Osteocyte (in vitro differentiated cells): ENCODE results near the gene TGOLN2. TPM values are rescaled to one million over a fixed set of nuclear protein-coding genes. Genes with fewer than 3 reads are reported as not detected.

Source experiments
- DNase-seq: peaks from one replicate; pipeline ENCODE4 v3.0.0; 2021; ENCODE audit warnings: mixed read lengths; ENCODE audit not compliant: unreplicated experiment; ENCODE audit errors: extremely low spot score
- H3K27ac Mint-ChIP-seq: one replicate; pipeline ENCODE4 v1.8.0; 2021; ENCODE audit warnings: mild to moderate bottlenecking, mixed read lengths; ENCODE audit not compliant: unreplicated experiment
- H3K27me3 Mint-ChIP-seq: one replicate; pipeline ENCODE4 v1.8.0; 2021; ENCODE audit warnings: mixed read lengths; ENCODE audit not compliant: unreplicated experiment
- H3K36me3 Mint-ChIP-seq: one replicate; pipeline ENCODE4 v1.8.0; 2021; ENCODE audit warnings: mixed read lengths; ENCODE audit not compliant: unreplicated experiment
- H3K4me1 Mint-ChIP-seq: one replicate; pipeline ENCODE4 v1.8.0; 2021; ENCODE audit warnings: mixed read lengths; ENCODE audit not compliant: unreplicated experiment
- H3K4me3 Mint-ChIP-seq: one replicate; pipeline ENCODE4 v1.8.0; 2021; ENCODE audit warnings: mild to moderate bottlenecking, moderate library complexity, mixed read lengths; ENCODE audit not compliant: unreplicated experiment
- H3K9me3 Mint-ChIP-seq: one replicate; pipeline ENCODE4 v1.8.0; 2021; ENCODE audit warnings: mixed read lengths; ENCODE audit not compliant: unreplicated experiment
- CTCF ChIP-seq: fragments of 200-600 bp; sonication (generic); IDR thresholded peaks from 2 replicates; pipeline ENCODE4 v1.5.0; 2021; ENCODE audit warnings: antibody characterized with exemption, mild to moderate bottlenecking, moderate library complexity
- total RNA-seq: library from RNA; stranded (reverse); gene quantifications from 2 replicates; pipeline ENCODE4 v1.2.1, GENCODE V29; 2021

TGOLN2 gene
- total RNA-seq, 1 donor from 2014 or later = 91.2 TPM

GRCh38 chr2:85272357-85272756 is 55.4 kb downstream of the TGOLN2 start:
- DNase-seq = no peak
- no peak for TF ChIP-seq CTCF
- Mint-ChIP-seq H3K27me3 (no peaks in the 10 kb centered on the region), H3K4me1 (peaks cover 35% of the 10 kb centered on the region), H3K4me3 (no peak overlapping the region), H3K9me3 (no peaks in the 10 kb centered on the region), H3K36me3 (no peaks in the 10 kb centered on the region), H3K27ac (no peak overlapping the region)

- peak overlapping the region; percentile 11 for H3K27ac Mint-ChIP-seq
- no peaks in the 10 kb centered on the region for H3K36me3 Mint-ChIP-seq
- TF ChIP-seq CTCF = no peak
- H3K4me1 Mint-ChIP-seq = peaks cover 41% of the 10 kb centered on the region
- H3K9me3 Mint-ChIP-seq = no peaks in the 10 kb centered on the region
- H3K27me3 Mint-ChIP-seq = no peaks in the 10 kb centered on the region
- H3K4me3 Mint-ChIP-seq = no peak overlapping the region
- no peak for DNase-seq
Observed at GRCh38 chr2:85269959-85270358, 57.8 kb downstream of the TGOLN2 start.

Other genes starting within 250 kb of the TGOLN2 start
- 31.8 and 32.4 TPM in 2 replicates for gene TCF7L1, start 194.6 kb downstream of the TGOLN2 start, total RNA-seq
- gene RETSAT, start 26.5 kb upstream of the TGOLN2 start, total RNA-seq = 34.1 and 38.8 TPM in 2 replicates
- 19.6 and 21.1 TPM in 2 replicates for gene ELMOD3, start 26.8 kb upstream of the TGOLN2 start, total RNA-seq
- gene CAPG, start 82.4 kb upstream of the TGOLN2 start, total RNA-seq = 32.2 and 32.8 TPM in 2 replicates
- 0.51 and 1.6 TPM in 2 replicates for gene SH2D6, start 90.7 kb upstream of the TGOLN2 start, total RNA-seq
- gene MAT2A, start 211.2 kb upstream of the TGOLN2 start, total RNA-seq = 178 and 183 TPM in 2 replicates
- gene GGCX, start 233.5 kb upstream of the TGOLN2 start, total RNA-seq = 58.2 and 59.6 TPM in 2 replicates
- gene VAMP8, start 249.6 kb upstream of the TGOLN2 start, total RNA-seq = 3.1 and 3.8 TPM in 2 replicates